GM19397 (cell line): ENCODE measurements around the gene HCAR3.
"Not testable (repeated sequence)": the region's sequence is repeated elsewhere in the genome, so short reads cannot be mapped to it uniquely, and the experiment has no call there.

Experiments used
- ATAC-seq: cut with Tn5 transposase; IDR thresholded peaks from one replicate; pipeline ENCODE4 v1.9.1; 2021; ENCODE audit warnings: mild to moderate bottlenecking, moderate library complexity; ENCODE audit not compliant: unreplicated experiment

The HCAR3 gene

GRCh38 chr12:122724641-122725243 lies 8.1 kb upstream of the HCAR3 start:
- ATAC-seq = peak; percentile 48

GRCh38 chr12:122722387-122722786 lies 5.8 kb upstream of the HCAR3 start:
- ATAC-seq = no peak

- ATAC-seq = no peak
Measured at GRCh38 chr12:122721057-122721545, 4.5 kb upstream of the HCAR3 start.

GRCh38 chr12:122715211-122715610 lies 1.4 kb downstream of the HCAR3 start:
- ATAC-seq = not testable (repeated sequence)

GRCh38 chr12:122713491-122714188 lies 3.0 kb downstream of the HCAR3 start:
- not testable (repeated sequence) for ATAC-seq

- not testable (repeated sequence) for ATAC-seq
Measured at GRCh38 chr12:122711266-122711665, 5.3 kb downstream of the HCAR3 start.

- not testable (repeated sequence) for ATAC-seq
Measured at GRCh38 chr12:122710341-122710740, 6.3 kb downstream of the HCAR3 start.

- not testable (repeated sequence) for ATAC-seq
Measured at GRCh38 chr12:122709287-122709686, 7.3 kb downstream of the HCAR3 start.

GRCh38 chr12:122703841-122704240 lies 12.8 kb downstream of the HCAR3 start:
- ATAC-seq = not testable (repeated sequence)

- not testable (repeated sequence) for ATAC-seq
Measured at GRCh38 chr12:122702890-122703611, 13.6 kb downstream of the HCAR3 start, which contains the start of gene HCAR2. Gene HCAR2, minus strand, starts transcription at chr12:122703357. Its CDS starts 74 bp downstream, at chr12:122703283.

- not testable (repeated sequence) for ATAC-seq
Measured at GRCh38 chr12:122701481-122701880, 15.1 kb downstream of the HCAR3 start.

GRCh38 chr12:122700038-122700710 lies 16.4 kb downstream of the HCAR3 start:
- ATAC-seq = not testable (repeated sequence)

GRCh38 chr12:122696922-122697321 lies 19.7 kb downstream of the HCAR3 start:
- not testable (repeated sequence) for ATAC-seq

GRCh38 chr12:122691566-122691965 lies 25.0 kb downstream of the HCAR3 start:
- ATAC-seq = no peak

- no peak for ATAC-seq
Measured at GRCh38 chr12:122688291-122688690, 28.3 kb downstream of the HCAR3 start.

GRCh38 chr12:122687086-122687485 lies 29.5 kb downstream of the HCAR3 start:
- no peak for ATAC-seq

- no peak for ATAC-seq
Measured at GRCh38 chr12:122686538-122686937, 30.1 kb downstream of the HCAR3 start.

- ATAC-seq = no peak
Measured at GRCh38 chr12:122684297-122684813, 32.3 kb downstream of the HCAR3 start.

- ATAC-seq = no peak
Measured at GRCh38 chr12:122681814-122682213, 34.8 kb downstream of the HCAR3 start.

- ATAC-seq = not testable (repeated sequence)
Measured at GRCh38 chr12:122680989-122681388, 35.6 kb downstream of the HCAR3 start.

- not testable (repeated sequence) for ATAC-seq
Measured at GRCh38 chr12:122676781-122677180, 39.8 kb downstream of the HCAR3 start.
